Stimulated activated CD8-positive, alpha-beta memory T cell treated with anti-CD3 and anti-CD28 coated beads, Interleukin-12 subunit alpha, Interleukin-12 subunit beta, amount 100 ng/mL, for 24 hours (primary cell): Measurements from ENCODE around the gene DBR1.

Experiments
- DNase-seq: peaks from one replicate; pipeline ENCODE4 v3.0.0-alpha.2; 2020; ENCODE audit errors: extremely low read depth

The DBR1 gene

GRCh38 chr3:138124188-138124587 is 50.5 kb downstream of the DBR1 start:
- DNase-seq: no peak

DNA sequence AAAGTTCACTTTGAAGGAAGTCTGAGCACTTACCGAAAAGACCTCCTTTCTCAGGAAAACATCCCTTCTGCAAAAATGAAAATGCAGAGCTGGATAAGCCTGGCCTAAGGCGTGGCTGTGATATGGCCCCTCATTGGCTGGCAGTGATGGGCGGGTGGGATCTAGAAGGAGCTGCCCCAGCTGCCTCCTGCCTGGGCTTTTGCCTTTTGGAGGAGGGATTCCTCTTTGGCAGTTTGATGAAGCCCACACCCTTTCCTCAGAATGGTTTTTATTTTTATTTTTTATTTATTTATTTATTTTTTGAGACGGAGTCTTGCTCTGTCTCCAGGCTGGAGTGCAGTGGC is 55.3 kb downstream of the DBR1 start:
- no peak for DNase-seq

- no peak for DNase-seq
These were observed 55.9 kb downstream of the DBR1 start for GRCh38 chr3:138118612-138119422.

- no peak for DNase-seq
These were observed 59.4 kb downstream of the DBR1 start, which contains the start of gene DZIP1L for GRCh38 chr3:138114988-138115971. TSS of gene DZIP1L (minus strand) at chr3:138115608. CDS start at chr3:138103971, 11,637 bp downstream.

DNA sequence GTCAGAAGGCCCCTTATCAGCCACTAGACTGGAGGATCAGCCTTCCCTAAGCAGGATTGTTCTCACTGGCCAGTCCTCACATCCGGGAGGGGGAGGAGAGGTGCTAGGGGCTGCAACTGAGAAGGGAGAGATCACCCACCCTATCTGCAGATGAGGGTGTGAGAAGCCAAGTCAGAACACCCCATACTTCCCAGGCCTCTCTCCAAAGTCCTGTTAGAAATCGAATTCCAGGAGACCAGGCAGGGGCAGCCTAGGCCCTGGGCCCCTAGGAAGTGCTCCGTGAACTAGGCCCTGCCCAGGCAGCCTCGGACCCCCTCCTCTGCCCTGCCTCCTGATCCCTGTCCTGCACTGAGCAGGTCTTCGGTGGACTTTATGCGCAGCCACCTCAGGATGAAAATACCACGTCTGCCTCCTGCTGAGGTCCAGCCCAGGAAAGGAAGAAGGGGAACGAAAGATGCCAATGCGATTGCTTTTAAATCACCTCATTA is 60.2 kb downstream of the DBR1 start:
- no peak for DNase-seq

- DNase-seq: no peak
These were observed 61.4 kb downstream of the DBR1 start for GRCh38 chr3:138113326-138113725.

GRCh38 chr3:138112362-138112761 is 62.4 kb downstream of the DBR1 start:
- no peak for DNase-seq
